D721Med (cell line): ENCODE measurements around the gene CARD9.

Experiments
- DNase-seq: peaks from one replicate; pipeline ENCODE4 v3.0.0; 2011; ENCODE audit warnings: low spot score; ENCODE audit not compliant: insufficient read length
- FAIRE-seq: peaks from 2 replicates; lab custom pipeline; 2011; peaks lifted over from hg19 to GRCh38; lab: Jason Lieb, UNC
- TF ChIP-seq, protein P1 (sequence below): IDR thresholded peaks from 2 replicates; pipeline ENCODE4 v1.5.1; 2012; ENCODE audit warnings: mild to moderate bottlenecking, control low read depth; ENCODE audit not compliant: insufficient read depth; ENCODE audit errors: missing control alignments

The CARD9 gene

DNA sequence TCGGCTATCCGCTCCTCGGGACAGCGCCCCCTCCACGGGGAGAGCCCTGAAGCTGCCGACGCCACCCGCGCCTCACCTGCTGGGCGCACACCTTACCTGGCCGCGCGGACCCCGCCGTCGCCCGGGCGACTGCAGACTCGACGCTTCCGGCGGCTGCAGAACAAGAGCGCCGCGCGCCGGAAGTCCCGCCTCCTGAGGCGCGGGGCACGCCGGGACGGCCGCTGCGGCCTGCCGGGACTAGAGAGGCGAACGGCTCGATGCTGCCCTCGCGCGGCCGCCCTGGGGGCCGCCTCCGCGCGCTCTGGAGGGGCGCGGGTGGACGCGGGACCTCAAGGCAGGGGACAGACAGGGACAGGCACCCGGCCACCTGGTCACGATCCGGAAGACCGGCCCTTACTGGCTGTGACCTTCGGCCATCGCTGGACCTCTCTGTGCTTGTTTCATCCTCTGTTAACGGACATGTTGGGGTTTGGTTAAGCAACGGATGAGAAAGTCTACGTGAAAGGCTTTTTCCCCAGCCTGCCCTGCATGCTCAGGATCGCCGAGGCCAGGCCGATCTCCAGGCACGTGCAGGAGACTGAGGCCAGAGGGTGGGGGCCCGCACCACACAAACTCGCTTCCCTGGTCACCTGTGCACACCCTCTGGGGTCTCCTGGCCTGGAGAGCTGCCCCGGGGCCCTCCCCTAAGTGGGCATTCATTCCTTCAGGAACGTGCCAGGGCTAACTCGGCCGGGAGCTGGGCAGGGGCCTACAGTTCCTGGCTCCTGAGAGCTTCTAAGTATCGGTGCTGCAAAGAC is 26.8 kb upstream of the CARD9 start, which contains the start of gene SNAPC4:
TSS of gene SNAPC4 (minus strand) at position 133 of the 797 bp plus-strand sequence. CDS start 1,742 bp downstream, outside the sequence.
- DNase-seq (peak; percentile 93), FAIRE-seq (no peak)
- TF ChIP-seq, protein P1, sequence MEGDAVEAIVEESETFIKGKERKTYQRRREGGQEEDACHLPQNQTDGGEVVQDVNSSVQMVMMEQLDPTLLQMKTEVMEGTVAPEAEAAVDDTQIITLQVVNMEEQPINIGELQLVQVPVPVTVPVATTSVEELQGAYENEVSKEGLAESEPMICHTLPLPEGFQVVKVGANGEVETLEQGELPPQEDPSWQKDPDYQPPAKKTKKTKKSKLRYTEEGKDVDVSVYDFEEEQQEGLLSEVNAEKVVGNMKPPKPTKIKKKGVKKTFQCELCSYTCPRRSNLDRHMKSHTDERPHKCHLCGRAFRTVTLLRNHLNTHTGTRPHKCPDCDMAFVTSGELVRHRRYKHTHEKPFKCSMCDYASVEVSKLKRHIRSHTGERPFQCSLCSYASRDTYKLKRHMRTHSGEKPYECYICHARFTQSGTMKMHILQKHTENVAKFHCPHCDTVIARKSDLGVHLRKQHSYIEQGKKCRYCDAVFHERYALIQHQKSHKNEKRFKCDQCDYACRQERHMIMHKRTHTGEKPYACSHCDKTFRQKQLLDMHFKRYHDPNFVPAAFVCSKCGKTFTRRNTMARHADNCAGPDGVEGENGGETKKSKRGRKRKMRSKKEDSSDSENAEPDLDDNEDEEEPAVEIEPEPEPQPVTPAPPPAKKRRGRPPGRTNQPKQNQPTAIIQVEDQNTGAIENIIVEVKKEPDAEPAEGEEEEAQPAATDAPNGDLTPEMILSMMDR, result peak; percentile 68

DNA sequence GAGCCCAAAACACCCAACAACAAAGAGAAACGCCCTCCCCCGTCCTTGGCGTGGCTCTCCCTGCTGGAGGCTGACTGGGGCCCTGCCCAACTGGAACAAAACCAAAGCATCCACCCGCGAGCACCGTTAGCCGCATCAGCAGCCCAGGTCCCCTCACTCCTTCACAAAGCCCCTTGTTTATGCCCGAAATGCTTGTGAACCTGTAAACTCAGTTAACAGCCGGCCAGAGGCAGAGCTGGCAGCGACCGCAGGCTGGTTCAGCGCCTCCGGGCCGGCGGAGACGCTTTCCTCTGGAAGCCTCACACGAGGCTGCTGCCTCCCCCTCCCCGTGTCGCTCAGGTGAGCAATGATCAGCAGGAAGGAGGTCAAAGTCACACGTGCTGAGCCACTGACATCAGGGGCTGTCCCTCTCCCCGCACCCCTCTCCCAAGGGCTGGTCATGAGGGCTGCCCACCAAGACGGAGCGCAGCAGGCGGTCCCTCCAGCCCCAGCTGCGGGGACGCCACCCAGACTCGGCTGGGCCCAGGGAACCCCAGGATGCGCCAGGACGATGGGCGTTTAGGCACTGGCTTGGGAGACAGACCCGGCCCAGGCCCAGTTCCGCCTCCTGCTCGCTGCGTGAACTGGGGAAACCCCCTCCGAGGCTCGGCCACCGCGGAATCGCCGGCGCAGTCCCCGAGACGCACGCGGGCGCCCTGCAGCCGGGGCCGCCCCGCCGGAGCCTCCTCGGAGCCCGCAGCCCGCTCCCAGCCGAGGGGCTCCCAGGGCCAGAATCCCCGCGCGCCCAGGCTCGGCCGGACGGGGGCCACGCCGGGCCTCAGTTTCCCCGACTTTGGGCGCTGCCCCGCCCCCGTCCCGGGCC is 25.9 kb upstream of the CARD9 start:
- DNase-seq (no peak), FAIRE-seq (no peak)
- TF ChIP-seq, protein P1, result no peak

DNA sequence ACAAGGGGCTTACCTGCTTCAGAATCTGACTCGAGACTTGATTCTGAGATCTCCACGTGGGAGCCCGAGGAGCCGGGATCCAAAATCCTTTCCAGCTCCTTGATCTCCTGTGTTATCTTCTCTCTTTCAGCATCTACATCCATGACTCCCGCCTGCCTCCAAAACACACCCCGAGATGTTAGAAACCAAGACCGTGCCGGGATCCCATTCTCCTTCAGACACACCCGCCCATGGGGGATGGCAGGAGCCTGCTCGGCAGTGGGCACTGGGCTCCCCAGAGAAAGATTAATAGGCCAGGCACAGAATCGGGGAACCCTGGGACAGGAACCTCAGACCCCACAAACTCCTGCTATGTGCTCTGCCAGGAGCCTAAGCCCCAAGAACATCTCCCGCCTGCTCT is 24.8 kb upstream of the CARD9 start:
- FAIRE-seq, result no peak

DNA sequence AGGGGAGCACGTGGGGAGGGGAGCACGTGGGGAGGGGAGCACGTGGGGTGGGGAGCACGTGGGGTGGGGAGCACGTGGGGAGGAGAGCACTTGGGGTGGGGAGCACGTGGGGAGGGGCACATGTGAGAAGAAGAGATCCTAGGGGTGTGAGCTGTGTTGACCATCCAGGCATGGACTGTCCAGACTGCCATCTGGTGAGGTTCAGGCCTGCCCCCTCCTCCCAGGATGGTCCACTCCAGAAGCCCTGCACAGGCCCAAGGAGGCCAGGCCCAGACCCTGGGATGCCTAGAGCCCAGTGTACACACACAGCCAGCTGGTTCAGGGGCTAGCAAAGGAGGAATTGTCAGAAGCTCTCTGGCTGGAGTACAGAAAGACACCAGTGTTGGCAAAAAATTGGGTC is 24.2 kb upstream of the CARD9 start:
- TF ChIP-seq, protein P1, result no peak
- no peak for DNase-seq
- no peak for FAIRE-seq

More for the DNA sequence above, 24.8 kb upstream of the CARD9 start:
- TF ChIP-seq, protein P1, result no peak
- DNase-seq, result no peak

DNA sequence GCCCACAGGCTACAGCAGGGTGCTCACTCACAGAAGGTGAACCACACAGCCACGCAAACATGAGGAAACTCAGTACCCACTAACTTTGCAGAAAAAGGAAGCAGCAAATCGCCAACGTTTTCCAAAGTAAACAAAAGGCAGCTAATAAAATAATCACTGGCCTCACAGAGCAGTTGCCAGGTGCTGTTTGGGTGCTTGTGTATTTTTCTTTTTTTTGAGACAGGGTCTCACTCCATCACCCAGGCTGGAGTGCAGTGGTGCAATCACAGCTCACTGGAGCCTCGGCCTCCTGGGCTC is 22.7 kb upstream of the CARD9 start:
- TF ChIP-seq, protein P1, result no peak
- FAIRE-seq, result no peak
- no peak for DNase-seq

DNA sequence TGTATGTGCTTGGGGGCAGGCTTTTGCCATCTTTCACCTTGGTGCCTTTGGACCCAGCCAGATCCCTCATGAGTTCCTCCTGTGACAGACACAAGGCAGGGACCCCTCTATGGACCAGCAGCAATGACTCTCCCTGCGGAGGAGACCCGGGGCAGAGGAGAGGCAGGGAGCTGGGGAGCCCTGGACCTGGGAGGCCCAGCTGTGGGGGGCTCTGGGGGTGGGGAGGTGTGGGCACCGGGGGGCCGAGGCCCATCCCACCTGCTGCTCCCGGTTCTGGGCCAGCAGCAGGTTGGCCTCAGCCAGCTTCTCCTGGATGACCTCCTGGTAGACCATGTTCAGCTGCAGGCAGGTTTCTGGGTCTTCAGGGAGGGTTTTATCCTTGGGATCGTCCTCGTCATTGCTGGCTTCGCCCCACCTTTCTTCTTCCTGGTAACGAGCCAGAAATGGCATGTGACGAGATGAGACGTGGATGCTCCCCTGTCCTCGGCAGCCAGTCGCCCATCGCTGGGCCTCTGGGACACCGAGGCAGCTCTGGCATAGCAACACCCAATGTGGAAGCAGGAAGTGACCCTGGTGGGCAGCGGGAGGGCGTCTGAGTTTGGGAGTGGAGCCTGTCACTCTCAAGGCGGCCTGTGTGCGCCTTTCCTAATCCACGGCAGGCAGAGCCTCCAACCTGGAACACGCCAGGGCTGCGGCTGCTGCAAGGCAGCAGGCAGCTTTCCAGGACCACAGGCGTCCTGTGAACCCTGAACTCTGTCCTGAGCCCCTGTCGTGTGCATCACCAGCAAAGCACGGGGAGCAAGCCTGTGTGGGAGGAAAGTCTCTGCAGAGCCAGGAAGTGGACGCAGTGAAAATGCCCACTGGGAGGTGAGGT is 22.1 kb upstream of the CARD9 start:
- no peak for DNase-seq
- FAIRE-seq, result no peak
- TF ChIP-seq, protein P1, result no peak
